NT2/D1 (cell line): ENCODE measurements around the gene PKLR.
"Not testable (repeated sequence)": the region's sequence is repeated elsewhere in the genome, so short reads cannot be mapped to it uniquely, and the experiment has no call there.

Experiments
- DNase-seq: peaks from one replicate; pipeline ENCODE4 v3.0.0-alpha.2; 2011; ENCODE audit warnings: low read depth, low spot score
- H3K27me3 ChIP-seq: 2 replicates; pipeline ENCODE4 v1.6.0; 2011; ENCODE audit warnings: mild to moderate bottlenecking; ENCODE audit not compliant: insufficient read length, insufficient read depth
- H3K36me3 ChIP-seq: 2 replicates; pipeline ENCODE4 v1.6.1; 2011; ENCODE audit warnings: mild to moderate bottlenecking, low read length, mixed read lengths; ENCODE audit not compliant: insufficient read depth, insufficient read length
- H3K4me1 ChIP-seq: 2 replicates; pipeline ENCODE4 v1.5.1; 2011; ENCODE audit not compliant: insufficient read depth, insufficient read length
- H3K4me3 ChIP-seq: 2 replicates; pipeline ENCODE4 v1.5.1; 2011; ENCODE audit warnings: low read depth; ENCODE audit not compliant: insufficient read length
- H3K9ac ChIP-seq: 2 replicates; pipeline ENCODE4 v1.6.0; 2011; ENCODE audit warnings: low read depth; ENCODE audit not compliant: insufficient read length
- H3K9me3 ChIP-seq: 2 replicates; pipeline ENCODE4 v1.5.1; 2011; ENCODE audit warnings: mild to moderate bottlenecking, low read length; ENCODE audit not compliant: insufficient read depth
- SUZ12 ChIP-seq: IDR thresholded peaks from 2 replicates; pipeline ENCODE4 v1.6.1; 2011; ENCODE audit not compliant: insufficient read length, insufficient read depth; ENCODE audit errors: extremely low read depth
- YY1 ChIP-seq: IDR thresholded peaks from 2 replicates; pipeline ENCODE4 v1.6.1; 2011; ENCODE audit not compliant: insufficient read length, insufficient read depth
- ZNF274 ChIP-seq: IDR thresholded peaks from 2 replicates; pipeline ENCODE4 v1.6.1; 2011; ENCODE audit warnings: mild to moderate bottlenecking, low read depth, low read length

PKLR gene

DNA sequence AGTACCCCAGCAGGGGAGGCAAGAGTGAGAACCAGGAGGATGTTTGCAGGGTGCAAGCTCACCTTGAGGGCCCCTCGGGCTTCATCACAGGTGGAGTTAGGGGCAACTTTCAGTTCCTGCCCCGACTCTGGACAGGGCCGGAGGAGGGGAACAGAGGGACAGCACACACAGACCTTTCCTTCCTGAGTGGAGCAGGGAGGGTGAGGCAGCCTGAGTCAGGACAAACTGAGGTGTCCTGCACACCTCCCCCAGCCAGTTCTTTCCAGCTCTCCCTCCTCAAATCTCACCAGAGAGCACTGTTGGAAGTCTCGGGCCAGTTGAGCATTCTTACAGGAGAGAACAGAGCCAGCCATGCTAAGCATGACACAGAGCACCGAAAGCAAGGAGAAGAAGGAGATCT lies 47.4 kb downstream of the PKLR start:
- DNase-seq = no peak
- Histone ChIP-seq H3K9ac (peak overlapping the region; percentile 92), H3K27me3 (no peaks in the 10 kb centered on the region)

DNA sequence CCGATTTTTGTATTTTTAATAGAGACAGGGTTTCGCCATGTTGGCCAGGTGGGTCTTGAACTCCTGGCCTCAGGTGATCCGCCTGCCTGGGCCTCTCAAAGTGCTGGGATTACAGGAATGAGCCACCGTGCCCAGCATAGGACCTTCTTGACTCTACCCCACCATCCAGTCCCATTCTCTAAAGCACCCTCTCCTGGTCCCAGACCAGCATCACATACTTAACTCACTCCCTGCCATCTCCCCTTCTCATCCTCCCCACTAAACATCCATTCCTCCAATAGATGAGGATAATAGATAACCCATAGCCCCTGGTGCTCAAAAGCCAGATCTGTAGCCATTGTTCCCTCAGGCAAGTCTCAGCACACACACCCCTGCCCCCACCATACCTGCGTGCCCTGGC lies 48.0 kb downstream of the PKLR start:
- peaks cover 41% of the 10 kb centered on the region for H3K36me3 ChIP-seq
- peaks cover 30% of the 10 kb centered on the region for H3K4me1 ChIP-seq
- no peak for TF ChIP-seq ZNF274
- TF ChIP-seq SUZ12 = no peak
- TF ChIP-seq YY1 = no peak
- DNase-seq = no peak
- peak overlapping the region; percentile 92 for H3K9ac ChIP-seq
- H3K27me3 ChIP-seq = no peaks in the 10 kb centered on the region
- no peaks in the 10 kb centered on the region for H3K9me3 ChIP-seq
- no peak overlapping the region for H3K4me3 ChIP-seq

More for the DNA sequence above, 47.4 kb downstream of the PKLR start:
- Histone ChIP-seq H3K4me1 (peaks cover 30% of the 10 kb centered on the region), H3K4me3 (peak overlapping the region; percentile 76), H3K36me3 (peaks cover 41% of the 10 kb centered on the region), H3K9me3 (no peaks in the 10 kb centered on the region)
- TF ChIP-seq ZNF274 (no peak), SUZ12 (no peak), YY1 (no peak)

DNA sequence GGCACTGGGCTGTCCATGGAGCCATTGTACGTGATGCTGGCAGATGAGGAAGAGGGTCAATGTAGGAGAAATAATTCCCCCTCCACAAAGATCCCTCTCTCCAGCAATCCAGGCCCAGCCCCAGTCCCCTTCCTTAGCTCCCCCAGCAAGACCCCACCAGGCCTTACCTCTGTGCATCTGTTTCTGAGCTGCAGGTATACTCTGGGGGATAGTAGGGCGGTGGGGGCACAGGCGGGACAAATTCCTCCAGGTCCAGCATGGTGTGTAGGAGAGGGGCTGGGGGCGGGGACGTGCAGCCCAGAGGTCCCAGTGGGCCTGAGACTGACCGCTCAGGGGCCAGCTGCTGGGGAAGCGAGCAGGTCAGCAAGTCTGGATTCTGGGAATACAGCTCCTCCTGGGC lies 49.7 kb downstream of the PKLR start:
- Histone ChIP-seq H3K4me1 (peaks cover 28% of the 10 kb centered on the region), H3K4me3 (no peak overlapping the region), H3K9ac (peak overlapping the region; percentile 1), H3K27me3 (no peaks in the 10 kb centered on the region), H3K36me3 (peaks cover 44% of the 10 kb centered on the region), H3K9me3 (no peaks in the 10 kb centered on the region)
- TF ChIP-seq YY1 (no peak), SUZ12 (no peak), ZNF274 (no peak)
- DNase-seq = no peak

DNA sequence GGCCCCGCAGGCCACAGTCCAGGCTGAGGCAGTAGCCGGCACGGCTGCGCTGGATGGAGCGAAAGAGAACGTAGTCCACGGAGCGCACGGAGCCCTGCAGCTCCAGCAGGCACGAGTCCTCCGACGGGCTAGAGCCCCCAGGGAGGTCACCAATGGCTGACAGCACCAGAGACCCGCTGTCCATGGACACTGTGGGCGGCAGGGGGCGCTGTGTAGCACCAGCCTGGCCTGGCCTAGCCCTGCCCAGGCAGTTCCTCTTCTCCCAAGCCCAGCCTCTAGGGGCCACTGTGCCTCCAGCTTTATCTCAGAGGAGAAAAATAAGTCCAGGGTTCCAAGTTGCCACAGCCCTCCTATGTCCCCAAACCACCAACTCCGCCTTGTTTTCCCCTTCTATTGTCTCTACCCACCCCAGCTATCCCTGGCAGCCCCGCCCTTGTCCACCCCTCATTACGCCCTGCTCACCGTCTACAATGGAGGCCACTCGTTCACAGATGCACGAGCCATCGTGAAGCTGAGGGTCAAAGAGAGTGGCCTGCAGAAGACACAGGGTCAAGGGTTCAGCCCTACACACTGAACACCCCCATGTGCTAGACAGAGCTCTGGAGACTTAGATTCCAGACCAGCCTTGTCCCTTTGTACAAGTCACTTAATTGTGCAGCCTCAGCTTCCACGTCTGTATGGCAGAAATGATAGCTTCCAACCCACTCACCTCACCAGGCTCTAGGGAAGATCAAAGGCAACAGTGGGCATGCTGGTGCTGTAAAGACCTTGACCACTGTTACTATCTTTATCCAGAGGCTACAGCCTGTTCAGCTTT lies 50.4 kb downstream of the PKLR start:
- TF ChIP-seq YY1 (peak; percentile 60), ZNF274 (no peak), SUZ12 (no peak)
- peak overlapping the region; percentile 14 for H3K9ac ChIP-seq
- peak; percentile 96 for DNase-seq
- peaks cover 40% of the 10 kb centered on the region for H3K36me3 ChIP-seq
- H3K27me3 ChIP-seq = no peaks in the 10 kb centered on the region
- H3K4me1 ChIP-seq = peaks cover 25% of the 10 kb centered on the region
- H3K4me3 ChIP-seq = no peak overlapping the region
- no peaks in the 10 kb centered on the region for H3K9me3 ChIP-seq

DNA sequence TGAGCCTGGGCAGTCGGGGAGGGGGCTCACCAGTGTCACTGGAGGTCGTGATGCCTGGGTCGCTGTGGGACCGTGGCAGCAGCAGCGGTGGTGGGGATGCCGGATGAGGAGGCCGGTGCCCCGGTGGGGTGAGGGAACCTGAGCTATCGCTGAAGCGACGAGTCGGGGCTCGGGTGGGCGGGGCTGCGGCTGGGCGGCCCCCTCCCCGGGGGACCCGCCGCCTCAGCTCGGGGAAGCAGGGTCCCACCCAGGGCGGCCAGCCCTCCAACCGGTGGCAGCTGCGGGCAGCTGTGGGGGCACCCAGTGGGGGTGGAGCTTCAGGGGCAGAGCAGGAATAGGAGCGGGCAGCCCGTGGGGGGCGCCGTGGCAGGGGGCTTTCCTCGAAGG lies 51.0 kb downstream of the PKLR start:
- Histone ChIP-seq H3K4me3 (no peak overlapping the region), H3K36me3 (peaks cover 38% of the 10 kb centered on the region), H3K4me1 (peaks cover 25% of the 10 kb centered on the region), H3K9me3 (no peaks in the 10 kb centered on the region), H3K9ac (no peak overlapping the region), H3K27me3 (no peaks in the 10 kb centered on the region)
- TF ChIP-seq YY1 (no peak), SUZ12 (no peak), ZNF274 (no peak)
- DNase-seq = no peak

DNA sequence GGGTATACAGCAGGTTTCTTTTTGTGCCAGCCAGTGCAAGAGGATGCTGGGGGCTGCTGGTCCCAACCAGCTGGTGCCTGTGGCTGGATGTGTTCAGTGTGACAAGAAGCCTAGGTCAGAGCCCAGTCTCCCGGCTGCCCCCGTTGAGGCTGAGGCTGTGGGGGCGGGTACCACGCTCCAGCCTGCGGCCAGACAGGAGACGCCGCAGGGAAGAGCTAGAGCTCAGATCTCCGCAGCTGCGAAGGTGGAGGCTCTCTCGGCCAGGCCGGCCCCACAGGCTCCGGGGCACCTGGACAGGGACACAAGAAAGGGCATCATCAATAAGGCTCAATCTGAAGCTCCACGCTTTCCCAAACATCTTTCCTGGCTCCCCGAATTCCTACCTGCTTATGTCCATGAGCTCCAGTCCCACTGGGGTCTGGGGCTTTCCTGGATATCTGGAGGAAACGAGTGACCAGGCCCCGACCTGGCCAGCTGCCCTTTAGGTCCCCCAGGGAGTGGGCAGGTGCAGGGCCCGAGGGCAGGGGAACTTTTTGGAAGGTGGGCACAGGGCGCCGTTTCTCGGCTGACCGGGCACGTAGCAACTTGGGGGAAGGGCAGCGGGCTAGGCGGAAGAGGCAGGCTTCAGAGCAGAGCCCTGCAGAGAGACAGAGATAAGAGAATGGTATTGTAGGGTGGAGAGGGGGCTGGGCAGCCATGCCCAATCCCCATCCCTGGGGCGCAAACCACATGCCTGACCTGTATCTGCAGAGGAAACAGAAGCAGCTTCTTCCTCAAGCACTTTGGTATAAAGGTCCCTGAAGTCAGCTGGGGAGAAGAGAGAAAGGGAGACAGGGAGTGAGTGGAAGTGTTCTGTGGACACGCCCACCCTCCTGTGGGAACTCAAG lies 53.3 kb downstream of the PKLR start:
- no peak for DNase-seq

DNA sequence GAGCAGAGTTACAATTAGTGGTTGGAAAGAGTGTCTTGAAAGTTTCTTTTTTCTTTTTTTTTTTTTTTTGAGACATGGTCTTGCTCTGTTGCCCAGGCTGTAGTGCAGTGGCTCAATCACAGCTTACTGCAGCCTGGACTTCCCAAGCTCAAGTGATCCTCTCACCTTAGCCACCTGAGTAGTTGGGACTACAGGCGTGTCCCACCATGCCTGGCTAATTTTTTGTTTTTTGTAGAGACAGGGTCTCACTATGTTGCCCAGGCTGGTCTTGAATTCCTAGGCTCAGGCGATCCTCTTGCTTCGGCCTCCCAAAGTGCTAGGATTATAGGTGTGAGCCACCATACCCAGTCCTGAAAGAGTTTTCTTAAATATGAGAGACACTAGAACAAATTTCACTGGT lies 54.4 kb downstream of the PKLR start:
- not testable (repeated sequence) for H3K9me3 ChIP-seq, H3K9ac ChIP-seq, H3K4me3 ChIP-seq, DNase-seq, H3K27me3 ChIP-seq
- Histone ChIP-seq H3K4me1 (peaks cover 11% of the 10 kb centered on the region), H3K36me3 (peaks cover 42% of the 10 kb centered on the region)

More for the DNA sequence above, 53.3 kb downstream of the PKLR start:
- Histone ChIP-seq H3K36me3 (peaks cover 40% of the 10 kb centered on the region), H3K9ac (no peak overlapping the region), H3K9me3 (no peaks in the 10 kb centered on the region), H3K4me1 (peaks cover 9% of the 10 kb centered on the region), H3K27me3 (no peaks in the 10 kb centered on the region), H3K4me3 (no peak overlapping the region)
- TF ChIP-seq YY1 (no peak), ZNF274 (no peak), SUZ12 (no peak)
